H1 (cell line): ENCODE results near the gene ANKS1B. TPM values are rescaled to one million over a fixed set of nuclear protein-coding genes. Genes with fewer than 3 reads are reported as not detected.

ENCODE experiments used
- JUN ChIP-seq: IDR thresholded peaks from 2 replicates; pipeline ENCODE4 v1.6.1; 2011; ENCODE audit warnings: low read depth, mild to moderate bottlenecking, improper control_type of control experiment, low read length
- YY1 ChIP-seq: IDR thresholded peaks from 2 replicates; pipeline ENCODE4 v1.6.1; 2011; ENCODE audit warnings: low read depth, mild to moderate bottlenecking, low read length
- polyA plus RNA-seq, 7 experiments: library from polyadenylated mRNA; depleted of rRNA in 3 of 7; stranded (reverse) in 5 of 7; unstranded in 2 of 7; fragments of >200 nt in 5 of 7; fragments of 200-250 nt in 2 of 7; gene quantifications; 1 replicate in 5 of 7; 2 replicates in 1 of 7; 4 replicates in 1 of 7; pipeline versions ENCODE4 v1.2.1 to v1.2.3, GENCODE V29; 2011 to 2013; ENCODE audit warnings: missing spikeins in 2 of 7, mixed read lengths in 2 of 7
- total RNA-seq: library from RNA; stranded (reverse); fragmentation: NEBNext Ultra II Directional; extraction: Animal tissue kit (Norgen Biotek cat#: 25700); gene quantifications from 2 replicates; pipeline ENCODE4 v1.2.1, GENCODE V29; 2021
- TF ChIP-seq, protein P1 (sequence below): fragments of 300-600 bp; sonication (generic); IDR thresholded peaks from 2 replicates; pipeline ENCODE4 v1.7.1; 2012; ENCODE audit warnings: low read length, moderate library complexity, mild to moderate bottlenecking, inconsistent platforms; ENCODE audit not compliant: insufficient replicate concordance

ANKS1B gene
- total and polyA plus RNA-seq, 2 of the 8 experiments (the other 6 are each of a cell fraction or from before 2014, with no cell fraction given) = 2.7 to 6.1 TPM

DNA sequence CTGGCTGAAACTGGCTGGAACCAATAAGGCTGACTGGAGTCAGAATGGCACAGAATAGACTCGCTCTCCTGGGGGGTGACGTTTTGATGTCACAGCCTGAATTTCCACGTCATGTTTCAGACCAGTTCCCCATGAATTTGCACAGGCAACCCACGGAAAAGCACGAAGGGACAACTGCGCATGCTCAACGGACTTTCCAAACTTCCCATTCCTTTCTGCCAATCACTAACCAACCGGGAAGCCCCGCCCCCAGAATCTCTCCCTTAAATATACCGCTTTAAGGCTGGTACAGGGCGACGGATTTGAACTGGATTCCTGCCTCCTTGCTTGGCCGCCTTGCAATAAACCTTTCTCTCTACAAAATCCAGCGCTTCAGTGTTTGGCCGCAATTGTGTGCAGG is 904.9 kb downstream of the ANKS1B start (continued):
- TF ChIP-seq, protein P1, sequence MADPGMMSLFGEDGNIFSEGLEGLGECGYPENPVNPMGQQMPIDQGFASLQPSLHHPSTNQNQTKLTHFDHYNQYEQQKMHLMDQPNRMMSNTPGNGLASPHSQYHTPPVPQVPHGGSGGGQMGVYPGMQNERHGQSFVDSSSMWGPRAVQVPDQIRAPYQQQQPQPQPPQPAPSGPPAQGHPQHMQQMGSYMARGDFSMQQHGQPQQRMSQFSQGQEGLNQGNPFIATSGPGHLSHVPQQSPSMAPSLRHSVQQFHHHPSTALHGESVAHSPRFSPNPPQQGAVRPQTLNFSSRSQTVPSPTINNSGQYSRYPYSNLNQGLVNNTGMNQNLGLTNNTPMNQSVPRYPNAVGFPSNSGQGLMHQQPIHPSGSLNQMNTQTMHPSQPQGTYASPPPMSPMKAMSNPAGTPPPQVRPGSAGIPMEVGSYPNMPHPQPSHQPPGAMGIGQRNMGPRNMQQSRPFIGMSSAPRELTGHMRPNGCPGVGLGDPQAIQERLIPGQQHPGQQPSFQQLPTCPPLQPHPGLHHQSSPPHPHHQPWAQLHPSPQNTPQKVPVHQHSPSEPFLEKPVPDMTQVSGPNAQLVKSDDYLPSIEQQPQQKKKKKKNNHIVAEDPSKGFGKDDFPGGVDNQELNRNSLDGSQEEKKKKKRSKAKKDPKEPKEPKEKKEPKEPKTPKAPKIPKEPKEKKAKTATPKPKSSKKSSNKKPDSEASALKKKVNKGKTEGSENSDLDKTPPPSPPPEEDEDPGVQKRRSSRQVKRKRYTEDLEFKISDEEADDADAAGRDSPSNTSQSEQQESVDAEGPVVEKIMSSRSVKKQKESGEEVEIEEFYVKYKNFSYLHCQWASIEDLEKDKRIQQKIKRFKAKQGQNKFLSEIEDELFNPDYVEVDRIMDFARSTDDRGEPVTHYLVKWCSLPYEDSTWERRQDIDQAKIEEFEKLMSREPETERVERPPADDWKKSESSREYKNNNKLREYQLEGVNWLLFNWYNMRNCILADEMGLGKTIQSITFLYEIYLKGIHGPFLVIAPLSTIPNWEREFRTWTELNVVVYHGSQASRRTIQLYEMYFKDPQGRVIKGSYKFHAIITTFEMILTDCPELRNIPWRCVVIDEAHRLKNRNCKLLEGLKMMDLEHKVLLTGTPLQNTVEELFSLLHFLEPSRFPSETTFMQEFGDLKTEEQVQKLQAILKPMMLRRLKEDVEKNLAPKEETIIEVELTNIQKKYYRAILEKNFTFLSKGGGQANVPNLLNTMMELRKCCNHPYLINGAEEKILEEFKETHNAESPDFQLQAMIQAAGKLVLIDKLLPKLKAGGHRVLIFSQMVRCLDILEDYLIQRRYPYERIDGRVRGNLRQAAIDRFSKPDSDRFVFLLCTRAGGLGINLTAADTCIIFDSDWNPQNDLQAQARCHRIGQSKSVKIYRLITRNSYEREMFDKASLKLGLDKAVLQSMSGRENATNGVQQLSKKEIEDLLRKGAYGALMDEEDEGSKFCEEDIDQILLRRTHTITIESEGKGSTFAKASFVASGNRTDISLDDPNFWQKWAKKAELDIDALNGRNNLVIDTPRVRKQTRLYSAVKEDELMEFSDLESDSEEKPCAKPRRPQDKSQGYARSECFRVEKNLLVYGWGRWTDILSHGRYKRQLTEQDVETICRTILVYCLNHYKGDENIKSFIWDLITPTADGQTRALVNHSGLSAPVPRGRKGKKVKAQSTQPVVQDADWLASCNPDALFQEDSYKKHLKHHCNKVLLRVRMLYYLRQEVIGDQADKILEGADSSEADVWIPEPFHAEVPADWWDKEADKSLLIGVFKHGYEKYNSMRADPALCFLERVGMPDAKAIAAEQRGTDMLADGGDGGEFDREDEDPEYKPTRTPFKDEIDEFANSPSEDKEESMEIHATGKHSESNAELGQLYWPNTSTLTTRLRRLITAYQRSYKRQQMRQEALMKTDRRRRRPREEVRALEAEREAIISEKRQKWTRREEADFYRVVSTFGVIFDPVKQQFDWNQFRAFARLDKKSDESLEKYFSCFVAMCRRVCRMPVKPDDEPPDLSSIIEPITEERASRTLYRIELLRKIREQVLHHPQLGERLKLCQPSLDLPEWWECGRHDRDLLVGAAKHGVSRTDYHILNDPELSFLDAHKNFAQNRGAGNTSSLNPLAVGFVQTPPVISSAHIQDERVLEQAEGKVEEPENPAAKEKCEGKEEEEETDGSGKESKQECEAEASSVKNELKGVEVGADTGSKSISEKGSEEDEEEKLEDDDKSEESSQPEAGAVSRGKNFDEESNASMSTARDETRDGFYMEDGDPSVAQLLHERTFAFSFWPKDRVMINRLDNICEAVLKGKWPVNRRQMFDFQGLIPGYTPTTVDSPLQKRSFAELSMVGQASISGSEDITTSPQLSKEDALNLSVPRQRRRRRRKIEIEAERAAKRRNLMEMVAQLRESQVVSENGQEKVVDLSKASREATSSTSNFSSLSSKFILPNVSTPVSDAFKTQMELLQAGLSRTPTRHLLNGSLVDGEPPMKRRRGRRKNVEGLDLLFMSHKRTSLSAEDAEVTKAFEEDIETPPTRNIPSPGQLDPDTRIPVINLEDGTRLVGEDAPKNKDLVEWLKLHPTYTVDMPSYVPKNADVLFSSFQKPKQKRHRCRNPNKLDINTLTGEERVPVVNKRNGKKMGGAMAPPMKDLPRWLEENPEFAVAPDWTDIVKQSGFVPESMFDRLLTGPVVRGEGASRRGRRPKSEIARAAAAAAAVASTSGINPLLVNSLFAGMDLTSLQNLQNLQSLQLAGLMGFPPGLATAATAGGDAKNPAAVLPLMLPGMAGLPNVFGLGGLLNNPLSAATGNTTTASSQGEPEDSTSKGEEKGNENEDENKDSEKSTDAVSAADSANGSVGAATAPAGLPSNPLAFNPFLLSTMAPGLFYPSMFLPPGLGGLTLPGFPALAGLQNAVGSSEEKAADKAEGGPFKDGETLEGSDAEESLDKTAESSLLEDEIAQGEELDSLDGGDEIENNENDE = no peak
- TF ChIP-seq YY1 = no peak
- TF ChIP-seq JUN = no peak
